Heart left ventricle (tissue), 16 donors: Measurements from ENCODE around the gene MAPKAP1. TPM values are rescaled to one million over a fixed set of nuclear protein-coding genes. Genes with fewer than 3 reads are reported as not detected.

Experiments used
- ATAC-seq, 4 donors: fragments of 200-7000 bp; cut with Tn5 transposase; one replicate each; pipeline ENCODE4 v1.9.1; 2020 to 2022; ENCODE audit warnings: moderate library complexity in 4 of 4, mild to moderate bottlenecking in 3 of 4, moderate number of reproducible peaks in 1 of 4
- DNase-seq, 5 donors: peaks; one replicate each; pipeline ENCODE4 v3.0.0-alpha.2; 2020
- H3K27ac ChIP-seq, 12 donors: fragments of 200-600 bp; sonication (generic) in 4 of 12; one replicate each; pipeline versions ENCODE4 v1.5.0 to v1.8.0; 2016 to 2022; ENCODE audit warnings: mild to moderate bottlenecking in 2 of 12
- H3K27me3 ChIP-seq, 9 donors: fragments of 200-600 bp; sonication (generic) in 2 of 9; one replicate each; pipeline versions ENCODE4 v1.5.1 to v1.8.0; 2016 to 2022; ENCODE audit warnings: mild to moderate bottlenecking in 3 of 9
- H3K36me3 ChIP-seq, 9 donors: fragments of 200-600 bp; sonication (generic) in 2 of 9; one replicate each; pipeline versions ENCODE4 v1.5.0 to v1.8.0; 2018 to 2022; ENCODE audit warnings: mild to moderate bottlenecking in 2 of 9
- H3K4me1 ChIP-seq, 12 donors: fragments of 200-600 bp; sonication (generic) in 4 of 12; one replicate each; pipeline versions ENCODE4 v1.5.0 to v1.8.0; 2016 to 2022; ENCODE audit warnings: mild to moderate bottlenecking in 3 of 12
- H3K4me3 ChIP-seq, 12 donors: fragments of 200-600 bp; sonication (generic) in 4 of 12; one replicate each; pipeline versions ENCODE4 v1.5.0 to v1.8.0; 2017 to 2022; ENCODE audit warnings: mild to moderate bottlenecking in 9 of 12, moderate library complexity in 4 of 12
- H3K9me3 ChIP-seq, 12 donors: fragments of 200-600 bp; sonication (generic) in 4 of 12; one replicate each; pipeline versions ENCODE4 v1.5.0 to v1.8.0; 2016 to 2022; ENCODE audit warnings: mild to moderate bottlenecking in 1 of 12
- CTCF ChIP-seq, 12 donors: fragments of 200-600 bp; sonication (generic) in 4 of 12; IDR thresholded peaks; one replicate each; pipeline versions ENCODE4 v1.5.0 to v1.8.0; 2018 to 2022; ENCODE audit warnings: antibody characterized with exemption in 12 of 12, mild to moderate bottlenecking in 5 of 12
- POLR2A ChIP-seq, 2 donors: fragments of 450-650 bp; IDR thresholded peaks; one replicate each; pipeline ENCODE4 v1.6.1; 2017; ENCODE audit warnings: antibody characterized with exemption in 2 of 2, mild to moderate bottlenecking in 2 of 2, moderate library complexity in 2 of 2
- WGBS, 4 donors: extraction: QIAGEN DNeasy Blood & Tissue Kit in 2 of 4; methylation state at CpG; one replicate each; pipeline versions ENCODE4 v1.1.5 to v1.1.7; 2013 to 2018; 5-methylcytosine and 5-hydroxymethylcytosine counted together
- intact Hi-C, 10 donors: fragments of 100-400 bp; cut with DNase I; formaldehyde crosslinking; loops; one replicate each; pipeline versions ENCODE4 v1.11.1 to v1.14.2; 2022
- polyA plus RNA-seq, 2 donors: library from polyadenylated mRNA; stranded (reverse); fragments of 200-250 nt; gene quantifications; one replicate each; pipeline ENCODE4 v1.2.3, GENCODE V29; 2013
- total RNA-seq, 9 donors: library from RNA; depleted of rRNA in 2 of 9; stranded (reverse); fragments of >200 nt in 2 of 9; fragmentation: NEBNext Ultra II Directional in 3 of 9; extraction: Animal tissue kit (Norgen Biotek cat#: 25700) in 3 of 9; gene quantifications; one replicate each; pipeline versions ENCODE4 v1.1.0 to v1.2.4, GENCODE V29; 2016 to 2023
- donor health status: ischemic (EF 13 %, LVEDD 7.1; RV severe dilation, severe dysfunction).
- donor health status: healthy with polysubstance abuse.
- donor health status: DM: no; HTN: yes; CAD: no.
- donor health status: DM: no; HTN: no; CAD: no.
- donor health status: ischemic (EF 25% LVEDD 6.9; RV normal size, moderate dysfunction).
- donor health status: ischemic (EF 25% LVEDD 5.7; RV mildly dilated, moderate dysfunction).
- donor health status: healthy.
- donor health status: DM: yes; HTN: yes; CAD: no.
- donor health status: ischemic (EF 35%, LVEDD 5.7; RV mildly dilated, moderate dysfunction).
- donor health status: nonischemic (EF 11% LVEDD 7.7; RV severe dilation, severe dysfunction).
- donor health status: DM: yes; HTN: yes; CAD: no.
- donor health status: PGD.
- donor health status: ischemic (EF 29% LVEDD 5.4; RV normal size, mild dysfunction).
- donor health status: nonischemic (EF 23%, LVEDD 6.1; RV moderate dilation, normal function).

Gene MAPKAP1
- total and polyA plus RNA-seq, 11 donors, result 76.2 to 145 (median 124) TPM

GRCh38 chr9:125462861-125463291 lies 244.1 kb downstream of the MAPKAP1 start:
- H3K27ac ChIP-seq, result no peak overlapping the region
- TF ChIP-seq CTCF (IDR thresholded peaks at IDR 0.05) (no peak), POLR2A (IDR thresholded peaks at IDR 0.05) (no peak)
- peaks cover 0 to under 1% (median 0%) of the 10 kb centered on the region in 12 donors for H3K9me3 ChIP-seq
- H3K4me3 ChIP-seq, result no peak overlapping the region
- H3K36me3 ChIP-seq, result peaks cover 0 to 32% (median 0%) of the 10 kb centered on the region in 9 donors
- H3K4me1 ChIP-seq, result peaks cover 0 to 16% (median 7%) of the 10 kb centered on the region in 12 donors
- DNase-seq (no peak), ATAC-seq (no peak)
- intact Hi-C loops, result loop anchor here in 1 of 10 donors (10.0 kb wide), 1 partner anchor 58 kb away; no protein-coding TSS in a partner anchor
- WGBS, 4 donors, result 76 to 85% (median 78%) methylated on average over 10 of the region's 10 CpGs
- no peaks in the 10 kb centered on the region for H3K27me3 ChIP-seq

GRCh38 chr9:125461636-125462190 lies 245.3 kb downstream of the MAPKAP1 start:
- Histone ChIP-seq H3K36me3 (peaks cover 0 to 23% (median 0%) of the 10 kb centered on the region in 9 donors), H3K4me1 (peaks cover 0 to 10% (median 0%) of the 10 kb centered on the region in 12 donors), H3K4me3 (no peak overlapping the region), H3K27me3 (no peaks in the 10 kb centered on the region), H3K9me3 (peaks cover 0 to 12% (median 0%) of the 10 kb centered on the region in 12 donors), H3K27ac (no peak overlapping the region)
- ATAC-seq, result peak in 1 of 4 donors; percentile 16
- no peak for DNase-seq
- WGBS, 4 donors, result 91 to 92% (median 91%) methylated on average over 8 of the region's 8 CpGs
- TF ChIP-seq POLR2A (IDR thresholded peaks at IDR 0.05) (no peak), CTCF (IDR thresholded peaks at IDR 0.05) (no peak)
- intact Hi-C loops, result loop anchor here in 1 of 10 donors (10.0 kb wide), 1 partner anchor 57 kb away; no protein-coding TSS in a partner anchor

GRCh38 chr9:125460883-125461635 lies 245.9 kb downstream of the MAPKAP1 start:
- DNase-seq, result no peak
- peak; percentile 51 to 63 (median 60) for ATAC-seq
- intact Hi-C loops, result loop anchor here in 1 of 10 donors (10.0 kb wide), 1 partner anchor 56 kb away; no protein-coding TSS in a partner anchor
- H3K27ac ChIP-seq, result no peak overlapping the region
- H3K27me3 ChIP-seq, result no peaks in the 10 kb centered on the region
- TF ChIP-seq CTCF (IDR thresholded peaks at IDR 0.05) (no peak), POLR2A (IDR thresholded peaks at IDR 0.05) (no peak)
- H3K9me3 ChIP-seq, result peaks cover 0 to 18% (median 3%) of the 10 kb centered on the region in 12 donors
- peaks cover 0 to 10% (median 0%) of the 10 kb centered on the region in 12 donors for H3K4me1 ChIP-seq
- 79 to 88% (median 82%) methylated on average over 8 of the region's 8 CpGs for WGBS, 4 donors
- H3K4me3 ChIP-seq, result no peak overlapping the region
- H3K36me3 ChIP-seq, result peaks cover 0 to 20% (median 0%) of the 10 kb centered on the region in 9 donors

- H3K4me1 ChIP-seq, result peaks cover 0 to 10% (median 0%) of the 10 kb centered on the region in 12 donors
- TF ChIP-seq POLR2A (IDR thresholded peaks at IDR 0.05), result no peak
- TF ChIP-seq CTCF (IDR thresholded peaks at IDR 0.05), result no peak
- WGBS, 4 donors, result 95 to 98% (median 97%) methylated on average over 7 of the region's 7 CpGs
- H3K36me3 ChIP-seq, result peaks cover 0 to 20% (median 0%) of the 10 kb centered on the region in 9 donors
- H3K27me3 ChIP-seq, result no peaks in the 10 kb centered on the region
- no peak overlapping the region for H3K27ac ChIP-seq
- H3K4me3 ChIP-seq, result no peak overlapping the region
- intact Hi-C loops, result loop anchor here in 1 of 10 donors (10.0 kb wide), 1 partner anchor 56 kb away; no protein-coding TSS in a partner anchor
- peaks cover 0 to 23% (median 5%) of the 10 kb centered on the region in 12 donors for H3K9me3 ChIP-seq
- no peak for DNase-seq
- no peak for ATAC-seq
These were observed 246.7 kb downstream of the MAPKAP1 start for GRCh38 chr9:125460346-125460745.
